CD4-positive, CD25-positive, alpha-beta regulatory T cell (primary cell): ENCODE measurements around the gene NPRL2. TPM values are rescaled to one million over a fixed set of nuclear protein-coding genes. Genes with fewer than 3 reads are reported as not detected.

Experiments
- ATAC-seq, 2 donors: fragments of 150-1000 bp; cut with Tn5 transposase; one replicate each; pipeline ENCODE4 v1.10.0; 2021; ENCODE audit warnings: low read depth in 2 of 2, moderate number of reproducible peaks in 2 of 2, moderate library complexity in 1 of 2
- DNase-seq, 3 donors: peaks; one replicate each; pipeline versions ENCODE4 v3.0.0 to v3.0.0-alpha.2; 2012 to 2022; ENCODE audit warnings: mixed read lengths in 1 of 3
- H3K27ac ChIP-seq: one replicate; pipeline ENCODE4 v1.7.0; 2013; ENCODE audit warnings: mild to moderate bottlenecking, low read length; ENCODE audit not compliant: insufficient read depth, poor library complexity, severe bottlenecking
- H3K27me3 ChIP-seq: one replicate; pipeline ENCODE4 v1.7.0; 2013; ENCODE audit warnings: low read length; ENCODE audit not compliant: control insufficient read depth, insufficient read depth
- H3K36me3 ChIP-seq: one replicate; pipeline ENCODE4 v1.7.0; 2013; ENCODE audit warnings: mild to moderate bottlenecking, low read length, moderate library complexity; ENCODE audit not compliant: control insufficient read depth, insufficient read depth
- H3K4me1 ChIP-seq: 2 replicates; pipeline ENCODE4 v1.7.0; 2013; ENCODE audit warnings: mild to moderate bottlenecking, low read length; ENCODE audit not compliant: insufficient read depth, control insufficient read depth, poor library complexity, severe bottlenecking
- H3K4me3 ChIP-seq: one replicate; pipeline ENCODE4 v1.7.0; 2013; ENCODE audit warnings: low read depth, mild to moderate bottlenecking, low read length, moderate library complexity
- H3K9me3 ChIP-seq, 2 experiments: 1 replicate in 1 of 2; 2 replicates in 1 of 2; pipeline ENCODE4 v1.7.0; 2013; ENCODE audit warnings: low read length in 2 of 2, mild to moderate bottlenecking in 1 of 2, moderate library complexity in 1 of 2; ENCODE audit not compliant: control insufficient read depth in 2 of 2
- H3K27ac Mint-ChIP-seq, 3 donors: one replicate each; pipeline ENCODE4 v1.8.0; 2020 to 2022; ENCODE audit warnings: mild to moderate bottlenecking in 3 of 3, mixed read lengths in 3 of 3, moderate library complexity in 2 of 3
- H3K27me3 Mint-ChIP-seq: one replicate; pipeline ENCODE4 v1.8.0; 2022; ENCODE audit warnings: mild to moderate bottlenecking, mixed read lengths
- H3K36me3 Mint-ChIP-seq: one replicate; pipeline ENCODE4 v1.8.0; 2020; ENCODE audit warnings: mixed read lengths
- H3K4me1 Mint-ChIP-seq, 4 donors: one replicate each; pipeline ENCODE4 v1.8.0; 2020 to 2022; ENCODE audit warnings: mixed read lengths in 4 of 4, mild to moderate bottlenecking in 1 of 4
- H3K4me3 Mint-ChIP-seq, 4 donors: one replicate each; pipeline ENCODE4 v1.8.0; 2020 to 2022; ENCODE audit warnings: mild to moderate bottlenecking in 4 of 4, mixed read lengths in 4 of 4, moderate library complexity in 3 of 4
- H3K9me3 Mint-ChIP-seq, 7 donors: one replicate each; pipeline ENCODE4 v1.8.0; 2020 to 2022; ENCODE audit warnings: mixed read lengths in 7 of 7, mild to moderate bottlenecking in 3 of 7, moderate library complexity in 2 of 7
- polyA plus RNA-seq, 4 donors: library from polyadenylated mRNA; unstranded; fragments of 300-500 nt; fragmentation: Illumina TruSeq; gene quantifications; one replicate each; pipeline ENCODE4 v1.2.3, GENCODE V29; 2021
- total RNA-seq: library from RNA; stranded (reverse); gene quantifications from one replicate; pipeline ENCODE4 v1.2.3, GENCODE V29; 2022

Gene NPRL2
- total and polyA plus RNA-seq, 5 donors from 2014 or later = 30.1 to 51.8 (median 48.2) TPM

DNA sequence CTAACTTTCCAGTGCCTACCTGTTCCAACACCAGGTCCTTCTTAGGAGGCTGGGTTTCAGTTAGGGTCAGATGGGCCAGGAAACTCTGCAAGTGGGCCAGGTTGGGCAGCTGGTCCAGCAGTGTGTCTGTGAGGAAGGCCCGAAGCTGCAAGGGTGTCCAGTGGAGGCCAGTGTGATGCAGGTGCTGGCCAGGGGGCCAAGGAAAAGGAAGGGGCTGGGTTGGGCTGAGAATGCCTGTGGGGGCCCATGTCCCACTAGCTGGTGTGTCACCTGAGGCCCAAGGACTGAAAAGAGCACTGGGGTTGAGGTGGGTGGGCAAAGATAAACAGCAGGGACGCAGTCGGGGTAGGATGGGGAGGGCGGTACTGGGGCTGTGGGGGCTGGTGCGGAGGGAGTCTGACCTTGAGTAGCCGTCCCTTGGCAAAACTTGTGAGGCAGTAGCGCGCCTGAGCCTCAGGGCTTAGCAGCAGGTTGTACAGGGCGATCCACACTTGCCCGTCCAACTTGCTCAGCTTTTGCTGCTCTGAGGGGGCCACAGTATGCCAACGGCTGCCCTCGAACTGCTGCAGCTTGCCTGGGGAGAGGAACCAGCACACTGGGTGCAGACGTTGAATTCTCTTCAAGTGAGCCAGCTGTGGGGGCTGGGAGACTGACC, 8.5 kb downstream of the NPRL2 start:
- Mint-ChIP-seq H3K4me3 (peak overlapping the region; percentile 79 to 94 (median 87)), H3K36me3 (no peaks in the 10 kb centered on the region), H3K9me3 (peaks cover 0 to 3% (median 0%) of the 10 kb centered on the region in 7 donors), H3K4me1 (peaks cover 12 to 73% (median 33%) of the 10 kb centered on the region in 4 donors), H3K27me3 (no peaks in the 10 kb centered on the region), H3K27ac (peak overlapping the region in 2 of 3 donors; percentile 82 to 89)
- ATAC-seq (no peak), DNase-seq (no peak)
- Histone ChIP-seq H3K27ac (peak overlapping the region; percentile 81), H3K4me1 (peaks cover 66% of the 10 kb centered on the region), H3K27me3 (no peaks in the 10 kb centered on the region), H3K9me3 (no peaks in the 10 kb centered on the region), H3K4me3 (no peak overlapping the region), H3K36me3 (no peaks in the 10 kb centered on the region)

DNA sequence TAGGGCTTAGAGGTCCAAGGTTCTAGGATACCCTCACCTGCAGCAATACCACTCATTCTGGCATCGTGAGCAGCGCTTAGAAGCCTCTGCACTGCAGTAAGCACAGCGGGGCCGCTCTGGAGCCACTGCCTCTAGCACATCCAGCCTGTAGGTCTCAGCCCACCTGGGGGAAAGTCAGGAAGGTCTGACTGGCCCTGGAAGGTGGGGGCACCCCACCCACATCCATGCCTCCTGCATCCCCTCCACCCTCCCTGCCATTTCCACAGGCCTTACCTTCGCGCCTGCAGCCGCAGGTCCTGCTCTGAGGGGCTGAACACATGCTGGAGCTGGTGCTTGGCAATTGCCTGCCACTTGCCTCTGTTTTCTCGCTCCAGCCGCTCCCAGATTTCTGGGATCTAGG, 9.0 kb downstream of the NPRL2 start:
- H3K4me3 ChIP-seq = no peak overlapping the region

DNA sequence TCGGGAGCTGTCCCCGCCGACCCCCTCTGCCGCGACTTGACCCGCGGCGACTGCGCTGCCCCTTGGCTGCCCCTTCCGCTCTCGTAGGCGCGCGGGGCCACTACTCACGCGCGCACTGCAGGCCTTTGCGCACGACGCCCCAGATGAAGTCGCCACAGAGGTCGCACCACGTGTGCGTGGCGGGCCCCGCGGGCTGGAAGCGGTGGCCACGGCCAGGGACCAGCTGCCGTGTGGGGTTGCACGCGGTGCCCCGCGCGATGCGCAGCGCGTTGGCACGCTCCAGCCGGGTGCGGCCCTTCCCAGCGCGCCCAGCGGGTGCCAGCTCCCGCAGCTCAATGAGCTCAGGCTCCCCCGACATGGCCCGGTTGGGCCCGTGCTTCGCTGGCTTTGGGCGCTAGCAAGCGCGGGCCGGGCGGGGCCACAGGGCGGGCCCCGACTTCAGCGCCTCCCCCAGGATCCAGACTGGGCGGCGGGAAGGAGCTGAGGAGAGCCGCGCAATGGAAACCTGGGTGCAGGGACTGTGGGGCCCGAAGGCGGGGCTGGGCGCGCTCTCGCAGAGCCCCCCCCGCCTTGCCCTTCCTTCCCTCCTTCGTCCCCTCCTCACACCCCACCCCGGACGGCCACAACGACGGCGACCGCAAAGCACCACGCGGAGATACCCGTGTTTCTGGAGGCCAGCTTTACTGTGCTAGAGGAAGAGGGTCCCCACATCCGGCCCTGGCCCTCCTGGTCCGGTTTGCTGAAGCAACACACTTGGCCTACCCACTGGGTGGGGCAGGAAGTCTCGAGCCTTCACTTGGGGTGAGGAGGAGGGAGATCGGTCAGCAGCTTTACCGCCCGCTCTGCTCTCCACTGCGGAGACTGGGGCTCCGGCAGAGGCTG, 9.9 kb downstream of the NPRL2 start, which contains the start of gene RASSF1:
TSS of gene RASSF1 (minus strand) at position 389 of the 882 bp plus-strand sequence. CDS start at position 358, 31 bp downstream.
- peak; percentile 50 to 91 (median 62) for DNase-seq
- Histone ChIP-seq H3K27me3 (no peaks in the 10 kb centered on the region), H3K36me3 (no peaks in the 10 kb centered on the region), H3K4me1 (peaks cover 69% of the 10 kb centered on the region), H3K27ac (peak within 1 kb of the TSS; percentile 81), H3K4me3 (peak within 1 kb of the TSS; percentile 83), H3K9me3 (no peaks in the 10 kb centered on the region)
- Mint-ChIP-seq H3K4me3 (peak within 1 kb of the TSS; percentile 90 to 97 (median 94)), H3K4me1 (peaks cover 20 to 70% (median 37%) of the 10 kb centered on the region in 4 donors), H3K36me3 (no peaks in the 10 kb centered on the region), H3K9me3 (peaks cover 0 to 3% (median 0%) of the 10 kb centered on the region in 7 donors), H3K27ac (peak within 1 kb of the TSS; percentile 93 to 98 (median 93)), H3K27me3 (no peaks in the 10 kb centered on the region)
- ATAC-seq = peak in 1 of 2 donors; percentile 9

More for the DNA sequence above, 9.0 kb downstream of the NPRL2 start:
- Mint-ChIP-seq H3K27ac (peak overlapping the region; percentile 83 to 93 (median 86)), H3K4me1 (peaks cover 14 to 70% (median 33%) of the 10 kb centered on the region in 4 donors), H3K4me3 (peak overlapping the region; percentile 82 to 97 (median 90)), H3K9me3 (peaks cover 0 to 3% (median 0%) of the 10 kb centered on the region in 7 donors), H3K27me3 (no peaks in the 10 kb centered on the region), H3K36me3 (no peaks in the 10 kb centered on the region)
- no peak for DNase-seq
- H3K27ac ChIP-seq = peak overlapping the region; percentile 81
- no peaks in the 10 kb centered on the region for H3K9me3 ChIP-seq
- H3K4me1 ChIP-seq = peaks cover 65% of the 10 kb centered on the region
- no peaks in the 10 kb centered on the region for H3K36me3 ChIP-seq
- no peak for ATAC-seq
- H3K27me3 ChIP-seq = no peaks in the 10 kb centered on the region

DNA sequence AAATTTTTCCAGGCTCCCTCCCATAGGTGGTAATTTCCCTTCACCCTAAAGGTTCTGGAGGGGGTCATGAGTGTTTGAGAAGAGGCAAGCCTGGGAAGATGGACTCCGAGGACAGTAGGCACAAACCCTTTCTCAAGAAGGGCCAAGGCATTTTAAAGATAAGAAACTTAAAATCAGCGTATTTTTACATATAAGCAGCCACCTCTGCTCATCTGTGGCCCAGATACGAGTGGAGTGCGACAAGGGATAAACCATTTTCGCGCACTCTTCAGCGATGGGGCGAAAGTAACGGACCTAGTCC, 10.5 kb downstream of the NPRL2 start:
- H3K27me3 ChIP-seq = no peaks in the 10 kb centered on the region
- Mint-ChIP-seq H3K27ac (peak overlapping the region; percentile 90 to 98 (median 93)), H3K36me3 (no peaks in the 10 kb centered on the region), H3K4me3 (peak overlapping the region; percentile 90 to 97 (median 94)), H3K27me3 (no peaks in the 10 kb centered on the region), H3K9me3 (peaks cover 0 to 3% (median 0%) of the 10 kb centered on the region in 7 donors), H3K4me1 (peaks cover 20 to 73% (median 39%) of the 10 kb centered on the region in 4 donors)
- peak overlapping the region; percentile 83 for H3K4me3 ChIP-seq
- no peaks in the 10 kb centered on the region for H3K36me3 ChIP-seq
- no peaks in the 10 kb centered on the region for H3K9me3 ChIP-seq
- peak overlapping the region; percentile 81 for H3K27ac ChIP-seq
- DNase-seq (no peak), ATAC-seq (no peak)
- H3K4me1 ChIP-seq = peaks cover 67% of the 10 kb centered on the region

DNA sequence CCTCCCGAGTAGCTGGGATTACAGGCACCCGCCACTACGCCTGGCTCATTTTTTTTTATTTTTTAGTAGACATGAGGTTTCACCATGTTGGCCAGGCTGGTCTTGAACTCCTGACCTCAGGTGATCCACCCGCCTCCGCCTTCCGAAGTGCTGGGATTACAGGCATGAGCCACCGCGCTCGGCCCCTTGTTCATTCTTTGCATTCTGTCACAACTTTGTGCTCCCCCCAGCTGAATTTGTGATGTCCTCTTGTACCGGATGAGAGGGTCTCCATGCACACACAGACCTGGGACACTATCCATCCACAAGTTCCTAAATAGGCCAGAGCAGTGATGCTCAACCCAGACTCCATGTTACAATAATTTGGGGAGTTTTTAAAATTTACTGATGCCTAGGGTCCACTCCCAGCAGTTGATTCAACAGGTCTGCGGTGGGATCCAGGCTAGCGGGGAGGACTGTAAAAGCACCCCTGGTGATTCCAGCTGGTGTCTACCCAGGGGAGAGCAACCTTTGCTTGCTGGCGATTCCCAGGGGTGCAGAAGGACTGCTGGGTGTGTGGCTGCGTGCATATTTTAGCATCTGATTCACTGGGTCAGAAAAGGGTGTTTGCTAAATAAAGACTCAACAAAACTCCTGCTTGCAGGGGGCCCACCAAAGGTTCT, 11.0 kb downstream of the NPRL2 start:
- no peaks in the 10 kb centered on the region for H3K9me3 ChIP-seq
- ATAC-seq = no peak
- H3K36me3 ChIP-seq = no peaks in the 10 kb centered on the region
- Mint-ChIP-seq H3K36me3 (no peaks in the 10 kb centered on the region), H3K4me3 (peak overlapping the region; percentile 90 to 97 (median 94)), H3K9me3 (peaks cover 0 to 3% (median 0%) of the 10 kb centered on the region in 7 donors), H3K4me1 (peaks cover 20 to 72% (median 40%) of the 10 kb centered on the region in 4 donors), H3K27me3 (no peaks in the 10 kb centered on the region), H3K27ac (peak overlapping the region; percentile 90 to 98 (median 93))
- DNase-seq = no peak
- peaks cover 67% of the 10 kb centered on the region for H3K4me1 ChIP-seq
- no peaks in the 10 kb centered on the region for H3K27me3 ChIP-seq
- peak overlapping the region; percentile 81 for H3K27ac ChIP-seq
- H3K4me3 ChIP-seq = peak overlapping the region; percentile 83

DNA sequence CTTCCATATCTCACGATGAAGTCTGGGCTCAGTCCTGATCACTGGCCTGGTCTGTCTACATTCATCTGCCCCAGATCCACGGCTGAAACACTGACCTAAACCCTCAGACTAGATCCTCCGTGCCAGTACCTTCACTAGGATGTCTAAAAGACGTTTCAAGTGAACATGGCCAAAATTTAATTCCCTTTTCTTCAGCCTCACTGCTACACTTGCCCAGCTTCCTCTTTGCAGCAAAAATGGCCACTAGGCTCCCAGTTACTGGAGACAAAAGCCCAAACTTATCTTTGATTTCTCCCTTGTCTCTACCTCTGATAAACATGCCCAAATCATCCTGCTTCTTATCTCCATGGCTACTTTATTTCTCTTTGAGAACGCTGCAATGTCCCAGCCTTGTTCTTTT, 11.6 kb downstream of the NPRL2 start:
- H3K4me3 Mint-ChIP-seq = peak overlapping the region; percentile 90 to 97 (median 94)
- peaks cover 74% of the 10 kb centered on the region for H3K4me1 ChIP-seq
- no peaks in the 10 kb centered on the region for H3K27me3 Mint-ChIP-seq
- no peaks in the 10 kb centered on the region for H3K36me3 ChIP-seq
- H3K9me3 Mint-ChIP-seq = peaks cover 0 to 3% (median 0%) of the 10 kb centered on the region in 7 donors
- peak overlapping the region; percentile 96 for H3K27ac ChIP-seq
- ATAC-seq (no peak), DNase-seq (no peak)
- H3K27me3 ChIP-seq = no peaks in the 10 kb centered on the region
- peak overlapping the region; percentile 88 for H3K4me3 ChIP-seq
- H3K27ac Mint-ChIP-seq = peak overlapping the region; percentile 93 to 98 (median 98)
- no peaks in the 10 kb centered on the region for H3K9me3 ChIP-seq
- no peaks in the 10 kb centered on the region for H3K36me3 Mint-ChIP-seq
- H3K4me1 Mint-ChIP-seq = peaks cover 20 to 77% (median 44%) of the 10 kb centered on the region in 4 donors

DNA sequence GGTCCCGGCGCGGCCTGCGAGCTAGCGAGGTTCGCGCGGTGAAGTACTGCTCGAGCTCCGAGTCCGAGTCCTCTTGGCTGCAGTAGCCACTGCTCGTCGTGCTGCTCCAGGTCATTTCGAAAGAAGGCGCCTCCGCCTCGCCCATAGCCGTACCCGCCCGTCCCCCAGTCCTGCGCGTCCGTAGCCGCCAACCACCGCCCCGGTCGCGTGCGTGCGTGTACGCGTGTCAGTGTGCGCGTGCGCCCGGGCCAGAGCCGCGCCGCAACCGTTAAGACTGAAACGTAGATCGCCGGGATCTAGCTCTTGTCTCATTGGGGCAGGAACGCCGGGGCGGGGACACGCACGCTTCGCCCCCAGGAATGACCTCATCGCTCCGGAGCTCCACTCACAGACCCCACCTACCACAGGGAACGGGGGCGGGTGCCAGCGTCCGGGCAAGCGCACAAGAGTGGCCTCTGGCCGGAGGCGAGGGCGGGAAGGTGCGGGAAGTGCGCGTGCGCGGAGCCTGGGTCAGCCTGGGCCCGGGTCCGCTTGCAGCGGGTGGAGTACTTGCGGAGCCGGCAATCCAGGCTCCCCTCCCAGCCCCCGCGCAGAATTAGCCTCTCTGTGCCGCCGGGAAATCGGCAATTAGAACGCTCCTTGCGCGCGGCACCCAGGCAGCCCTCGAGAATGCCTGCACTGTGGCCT, 13.3 kb downstream of the NPRL2 start:
- H3K4me1 Mint-ChIP-seq = peaks cover 20 to 79% (median 48%) of the 10 kb centered on the region in 4 donors
- H3K36me3 ChIP-seq = peaks cover 2% of the 10 kb centered on the region
- no peaks in the 10 kb centered on the region for H3K27me3 ChIP-seq
- no peaks in the 10 kb centered on the region for H3K36me3 Mint-ChIP-seq
- H3K4me3 Mint-ChIP-seq = peak overlapping the region; percentile 90 to 97 (median 94)
- H3K9me3 Mint-ChIP-seq = peaks cover 0 to 3% (median 0%) of the 10 kb centered on the region in 7 donors
- peaks cover 78% of the 10 kb centered on the region for H3K4me1 ChIP-seq
- DNase-seq (peak; percentile 88 to 99 (median 91)), ATAC-seq (peak; percentile 77 to 80)
- no peaks in the 10 kb centered on the region for H3K9me3 ChIP-seq
- H3K4me3 ChIP-seq = peak overlapping the region; percentile 92
- peak overlapping the region; percentile 96 for H3K27ac ChIP-seq
- H3K27me3 Mint-ChIP-seq = no peaks in the 10 kb centered on the region
- H3K27ac Mint-ChIP-seq = peak overlapping the region; percentile 93 to 98 (median 98)
